K562 (cell line): ENCODE data around the gene GPR152.

ENCODE experiments used
- CTCF ChIP-seq, 3 experiments: IDR thresholded peaks in 2 of 3; conservative IDR thresholded peaks in 1 of 3; 2 replicates each; pipeline ENCODE4 v1.5.1; 2011 to 2012; ENCODE audit warnings: low read length in 3 of 3, mild to moderate bottlenecking in 3 of 3, control low read depth in 2 of 3, improper control_type of control experiment in 1 of 3, inconsistent platforms in 1 of 3, low read depth in 1 of 3, mixed read lengths in 1 of 3, moderate library complexity in 1 of 3; ENCODE audit not compliant: insufficient read depth in 2 of 3
- EZH2 ChIP-seq: IDR thresholded peaks from 2 replicates; pipeline ENCODE4 v1.6.1; 2012; ENCODE audit warnings: low read depth, mild to moderate bottlenecking, inconsistent platforms, low read length, borderline replicate concordance
- ZBTB33 ChIP-seq: sonication (generic); formaldehyde crosslinking; IDR thresholded peaks from 2 replicates; pipeline ENCODE4 v1.8.1; 2023; ENCODE audit warnings: mild to moderate bottlenecking, missing genetic modification reagents
- ZNF24 ChIP-seq: fragments of 450-650 bp; IDR thresholded peaks from 2 replicates; pipeline ENCODE4 v1.6.1; 2016

GRCh38 chr11:67501854-67502253 is 49.3 kb upstream of the GPR152 start:
- TF ChIP-seq ZBTB33, result no peak
- no peak for TF ChIP-seq ZNF24
- no peak for TF ChIP-seq EZH2
- TF ChIP-seq CTCF (IDR thresholded peaks at IDR 0.05 in 2 of 3, conservative IDR thresholded peaks at IDR 0.05 in 1 of 3; ENCODE audit: insufficient read depth in 2 of 3, low read depth in 1 of 3, low read length in 3 of 3), result no peak
